IPS-18c (cell line): Measurements from ENCODE around the gene DNAH8.

Experiments used
- H3K4me3 ChIP-seq: 2 replicates; pipeline ENCODE4 v1.7.0; 2013; ENCODE audit warnings: low read depth, mild to moderate bottlenecking, low read length, moderate library complexity; ENCODE audit not compliant: insufficient read depth
- H3K9me3 ChIP-seq: one replicate; pipeline ENCODE4 v1.6.1; 2013; ENCODE audit warnings: mild to moderate bottlenecking, low read length, moderate library complexity; ENCODE audit not compliant: control insufficient read depth, insufficient read depth

Gene DNAH8

DNA sequence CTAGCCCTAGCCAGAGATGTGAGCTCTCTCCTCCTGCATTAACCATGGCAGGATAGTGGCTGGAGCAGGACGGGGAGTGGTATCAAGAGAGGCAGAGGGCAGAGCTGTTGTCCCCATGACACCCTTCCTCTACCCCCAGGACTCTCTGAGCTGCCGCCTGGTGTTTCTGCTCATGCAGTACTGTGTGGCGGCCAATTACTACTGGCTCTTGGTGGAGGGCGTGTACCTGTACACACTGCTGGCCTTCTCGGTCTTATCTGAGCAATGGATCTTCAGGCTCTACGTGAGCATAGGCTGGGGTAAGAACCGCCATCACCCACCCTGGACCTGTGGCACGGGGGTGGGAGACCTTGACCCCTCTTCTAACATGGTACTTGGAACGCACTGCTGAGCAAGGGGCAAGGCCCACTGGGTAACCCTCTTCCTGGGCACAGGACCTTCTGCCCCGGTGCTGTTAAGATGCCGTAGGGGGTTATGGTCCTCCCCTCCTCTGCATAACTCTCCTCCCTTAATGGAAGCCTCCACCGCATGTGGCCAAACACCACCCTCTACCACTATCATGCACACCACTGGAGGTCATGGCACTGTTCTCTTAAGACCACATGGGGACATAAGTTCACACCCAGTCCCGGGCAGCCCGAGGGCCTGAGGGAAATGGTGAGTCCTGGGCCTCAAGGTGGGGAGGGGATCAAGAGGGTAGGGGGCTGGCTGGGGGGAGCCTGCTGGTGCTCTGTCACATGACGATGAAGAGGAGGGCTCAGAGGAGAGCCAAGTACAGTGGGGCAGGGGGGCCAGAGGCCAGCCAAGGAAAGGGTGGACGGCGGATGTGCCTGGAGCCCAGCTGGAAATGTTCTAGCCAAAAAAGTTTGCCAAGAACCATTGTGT is 358.6 kb downstream of the DNAH8 start:
- H3K9me3 ChIP-seq = peaks cover 2% of the 10 kb centered on the region
- H3K4me3 ChIP-seq = no peak overlapping the region

DNA sequence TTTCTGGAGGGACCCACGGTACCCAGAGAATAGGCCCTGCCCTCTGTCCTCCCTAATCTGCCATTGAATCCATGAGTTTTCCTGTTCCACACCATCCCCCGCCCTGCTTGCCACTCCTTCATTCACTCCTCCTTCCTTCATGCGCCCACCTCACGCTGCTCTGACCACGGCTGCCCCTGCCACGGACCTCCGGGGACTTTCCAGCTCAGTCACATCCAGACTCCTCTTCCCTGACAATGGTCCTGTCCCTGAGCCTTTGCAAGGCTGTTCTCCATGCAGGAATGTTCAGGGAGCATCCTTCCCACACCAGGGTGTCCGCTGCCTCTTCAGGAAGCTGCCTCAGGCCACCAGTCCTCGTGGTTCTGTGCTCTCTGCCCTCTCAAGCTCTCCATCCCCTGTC is 359.4 kb downstream of the DNAH8 start:
- H3K4me3 ChIP-seq = no peak overlapping the region

DNA sequence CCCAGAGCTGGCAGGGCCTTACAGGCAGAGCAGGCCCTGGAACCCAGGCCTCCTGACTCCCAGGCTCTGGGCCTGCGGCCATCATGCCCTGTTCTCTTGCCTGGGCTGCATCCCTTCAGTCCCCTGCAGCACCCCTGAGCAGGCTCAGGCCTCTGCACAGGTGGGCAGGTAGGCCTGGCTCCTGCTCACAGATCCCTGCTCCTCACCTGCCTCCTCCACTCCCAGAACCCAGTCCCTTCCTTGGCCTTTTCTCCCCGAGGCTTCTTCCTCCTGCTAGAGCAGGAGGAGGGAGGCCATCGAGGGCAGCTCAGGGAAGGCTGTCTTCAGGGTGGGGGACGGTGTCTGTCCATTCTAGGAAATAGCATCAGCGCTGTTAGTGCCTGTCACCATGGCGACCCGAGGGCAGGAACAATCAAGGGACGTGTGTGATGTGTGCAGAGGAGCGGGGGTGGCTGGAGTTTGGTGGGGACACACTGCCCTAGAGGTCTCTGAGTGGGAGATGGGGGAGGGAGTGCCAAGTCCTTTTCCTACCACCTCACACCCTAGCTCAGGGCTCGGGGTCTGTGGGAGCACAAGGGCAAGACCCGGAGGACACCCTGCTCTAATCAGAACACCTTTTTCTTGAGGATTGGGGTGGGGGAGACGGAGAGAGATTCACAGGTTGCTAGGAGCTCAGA is 360.0 kb downstream of the DNAH8 start:
- Histone ChIP-seq H3K9me3 (peaks cover 2% of the 10 kb centered on the region), H3K4me3 (no peak overlapping the region)

More for the DNA sequence above, 359.4 kb downstream of the DNAH8 start:
- peaks cover 2% of the 10 kb centered on the region for H3K9me3 ChIP-seq

DNA sequence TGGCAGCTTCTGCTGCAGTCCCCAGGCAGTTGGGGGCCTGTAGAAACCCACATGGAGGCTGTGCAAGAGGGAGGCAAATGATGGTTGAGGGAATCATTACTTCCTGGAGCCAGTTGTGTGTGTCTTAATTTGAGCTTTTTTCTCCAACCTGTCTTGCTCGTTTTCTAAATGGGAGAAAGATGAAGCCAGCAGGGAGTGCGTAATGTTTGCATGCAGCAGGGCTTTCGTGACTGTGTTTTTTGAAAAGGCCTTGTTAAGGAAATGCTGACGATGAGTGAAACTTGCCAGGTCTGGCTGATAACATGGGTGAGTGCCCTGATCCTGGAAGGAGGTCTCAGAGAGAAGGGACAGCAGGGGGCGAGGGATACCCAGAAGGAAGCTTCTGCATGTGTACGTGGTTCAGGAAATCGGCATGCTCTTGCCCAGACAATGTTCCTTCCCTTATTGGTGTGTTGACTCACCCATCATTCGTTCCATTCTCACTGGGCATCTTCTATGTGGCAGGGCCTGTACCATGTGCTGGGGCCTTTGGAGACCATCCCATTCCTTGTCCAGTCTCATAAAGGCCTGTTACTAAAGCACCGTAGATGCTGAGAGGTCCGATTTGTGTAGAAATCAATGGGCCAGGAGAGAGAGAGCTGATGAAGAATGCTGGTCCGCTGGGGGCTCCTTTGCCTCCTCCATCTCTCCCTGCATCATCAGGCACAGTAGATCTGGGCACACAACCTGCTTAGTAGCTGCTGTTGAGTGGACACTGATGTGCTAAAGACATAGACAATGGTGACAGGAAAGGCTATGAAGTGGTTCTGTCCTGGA is 360.9 kb downstream of the DNAH8 start:
- no peak overlapping the region for H3K4me3 ChIP-seq

DNA sequence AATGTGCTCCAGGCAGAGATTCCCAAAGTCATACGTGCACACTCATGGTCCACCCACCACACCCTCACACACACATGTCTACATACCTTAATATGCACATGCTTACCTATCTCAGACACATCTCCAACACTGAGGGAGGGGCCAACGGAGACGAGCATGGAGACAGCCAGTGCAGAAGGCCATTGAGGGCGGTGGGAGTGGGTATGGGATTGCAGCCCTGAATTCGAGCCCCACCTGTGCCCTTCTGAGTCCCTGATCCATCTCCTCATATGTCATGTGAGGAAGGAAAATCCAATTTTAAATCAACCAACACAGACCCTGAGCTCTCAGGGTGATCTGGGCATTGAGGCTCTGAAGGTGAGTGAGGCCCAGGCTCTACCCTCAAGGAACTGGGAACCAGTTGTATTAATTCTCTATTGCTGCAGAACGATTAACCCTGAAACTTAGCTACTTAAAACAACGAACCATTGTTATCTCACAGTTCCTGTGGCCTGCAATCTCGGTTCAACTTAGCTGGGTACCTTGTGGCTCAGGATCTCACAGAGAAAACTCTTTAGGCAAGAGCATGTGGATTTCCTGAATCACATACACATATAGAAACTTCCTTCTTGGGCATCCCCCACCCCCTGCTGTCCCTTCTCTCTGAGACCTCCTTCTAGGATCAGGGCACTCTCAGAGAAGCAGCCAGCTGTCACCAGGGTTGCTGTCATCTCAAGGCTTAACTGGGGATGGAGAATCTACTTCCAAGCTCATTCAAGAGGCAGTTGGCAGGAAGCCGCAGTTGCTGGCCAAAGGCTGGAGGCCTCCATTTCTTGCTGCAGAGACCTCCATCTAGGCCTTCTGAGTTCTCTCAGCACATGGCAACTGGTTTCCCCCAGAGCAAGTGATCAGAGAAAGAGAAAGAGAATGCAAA is 361.8 kb downstream of the DNAH8 start:
- no peak overlapping the region for H3K4me3 ChIP-seq
- no peaks in the 10 kb centered on the region for H3K9me3 ChIP-seq

More for the DNA sequence above, 360.9 kb downstream of the DNAH8 start:
- peaks cover 2% of the 10 kb centered on the region for H3K9me3 ChIP-seq

DNA sequence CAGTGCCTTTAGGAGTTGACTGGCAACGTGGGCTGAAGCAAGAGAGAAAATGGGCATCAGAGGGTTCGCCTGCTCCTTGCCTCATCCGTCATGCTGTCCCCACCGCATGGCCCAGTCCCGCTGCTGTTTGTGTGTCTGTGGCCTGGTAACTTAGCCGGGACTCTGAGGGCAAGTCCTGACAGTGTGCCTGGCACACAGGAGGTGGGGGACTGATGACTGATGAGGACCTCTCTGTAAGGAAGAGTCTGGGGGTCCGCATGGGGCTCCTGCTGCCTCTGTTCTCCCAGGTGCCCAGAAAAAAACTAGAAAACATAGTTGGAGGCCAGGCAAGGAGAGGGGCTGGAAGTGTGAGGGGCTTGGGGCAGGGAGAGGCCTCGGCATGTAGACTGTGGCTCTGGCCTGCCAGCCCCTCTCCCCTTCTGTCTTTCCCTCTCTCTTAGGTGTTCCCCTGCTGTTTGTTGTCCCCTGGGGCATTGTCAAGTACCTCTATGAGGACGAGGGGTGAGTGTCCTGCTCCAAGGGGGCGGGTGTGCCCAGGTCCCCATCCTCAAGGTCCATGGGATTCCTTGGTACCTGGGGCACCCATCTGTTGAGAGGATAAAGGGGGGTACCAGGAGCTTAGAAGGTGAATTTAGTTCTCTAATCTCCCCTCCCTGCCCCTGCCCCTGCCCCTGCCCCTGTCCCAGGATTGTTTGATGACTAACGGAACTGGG is 362.9 kb downstream of the DNAH8 start:
- no peak overlapping the region for H3K4me3 ChIP-seq
- H3K9me3 ChIP-seq = no peaks in the 10 kb centered on the region

DNA sequence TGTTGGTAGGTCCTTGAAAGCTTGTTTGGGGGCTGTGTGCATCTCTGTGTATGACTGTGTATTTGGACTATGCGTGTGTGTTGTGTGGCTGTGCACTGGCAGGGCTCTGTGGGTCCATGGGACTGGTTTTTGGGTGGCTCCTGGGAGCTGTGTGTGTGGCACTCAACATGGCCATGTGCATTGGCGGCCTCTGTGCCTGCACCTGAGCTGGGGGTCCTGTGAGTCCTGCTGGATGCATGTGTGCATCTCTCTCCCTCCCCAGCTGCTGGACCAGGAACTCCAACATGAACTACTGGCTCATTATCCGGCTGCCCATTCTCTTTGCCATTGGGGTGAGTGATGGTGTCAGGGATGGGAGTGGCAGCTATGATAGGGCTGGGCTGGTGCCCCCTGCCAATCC is 363.6 kb downstream of the DNAH8 start:
- no peaks in the 10 kb centered on the region for H3K9me3 ChIP-seq
- no peak overlapping the region for H3K4me3 ChIP-seq

DNA sequence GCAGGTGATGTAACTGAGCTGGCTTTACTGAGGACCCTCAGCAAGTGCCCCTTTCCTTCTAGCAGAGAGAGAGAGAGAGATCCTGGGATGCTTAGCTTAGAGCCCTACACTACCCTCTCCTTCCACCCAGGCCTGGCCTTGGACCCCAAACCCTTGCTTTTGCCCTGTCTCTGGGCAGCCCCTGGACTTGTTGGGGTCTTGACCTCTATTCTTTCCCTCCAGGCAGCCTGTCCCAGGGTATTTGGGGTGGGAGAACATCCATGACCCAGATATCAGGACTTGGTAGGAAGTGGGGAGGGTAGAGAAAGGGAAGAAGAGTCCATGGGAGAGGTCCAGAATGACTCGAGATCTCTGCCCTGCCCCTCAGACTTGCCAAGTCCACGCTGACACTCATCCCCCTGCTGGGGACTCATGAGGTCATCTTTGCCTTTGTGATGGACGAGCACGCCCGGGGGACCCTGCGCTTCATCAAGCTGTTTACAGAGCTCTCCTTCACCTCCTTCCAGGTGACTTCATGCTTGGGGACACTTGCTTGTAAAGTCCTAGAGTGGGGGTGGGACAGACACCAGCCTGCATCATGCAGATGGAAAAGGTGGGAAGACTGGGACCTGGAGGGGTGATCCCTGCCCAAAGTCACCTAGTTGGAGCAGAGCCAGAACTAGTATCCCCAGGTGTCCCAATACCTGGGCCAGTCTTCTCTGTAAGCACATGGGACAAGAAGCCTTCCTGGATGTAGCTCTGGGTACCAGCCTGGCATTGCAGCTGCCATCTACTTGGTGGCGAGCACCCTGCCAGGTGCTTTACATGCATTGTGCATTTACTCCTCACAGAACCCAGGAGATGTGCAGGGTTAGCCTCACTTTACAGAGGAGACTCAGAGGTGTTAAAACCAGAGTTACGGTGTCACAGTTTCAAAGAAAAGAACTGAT is 364.4 kb downstream of the DNAH8 start:
- H3K9me3 ChIP-seq = no peaks in the 10 kb centered on the region
- H3K4me3 ChIP-seq = no peak overlapping the region
